ENCODE results near the gene ITGA11. TPM values are rescaled to one million over a fixed set of nuclear protein-coding genes. Genes with fewer than 3 reads are reported as not detected.

Gene ITGA11
- total RNA-seq, 1 donor from 2014 or later, result 7.0 TPM

DNA sequence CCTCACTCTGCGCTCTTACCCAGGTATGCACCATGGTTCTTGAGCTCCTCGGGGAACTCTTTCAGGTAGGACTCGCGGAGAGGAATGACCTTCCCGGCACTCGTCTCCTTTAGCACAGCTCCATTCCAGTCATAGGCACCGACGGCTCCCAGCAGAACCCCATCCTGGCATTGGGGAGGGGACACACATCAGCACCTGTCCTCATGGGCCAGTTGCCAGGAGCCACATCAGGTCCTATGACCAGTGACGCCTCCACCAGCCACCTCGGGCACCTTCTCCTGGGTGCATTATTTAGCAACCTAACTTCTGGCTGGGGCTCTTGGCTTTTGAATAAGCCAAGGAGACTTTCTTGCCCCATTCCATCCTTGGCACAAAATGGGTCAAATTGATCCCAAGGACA, 92.5 kb downstream of the ITGA11 start:
- TF ChIP-seq, protein P1, sequence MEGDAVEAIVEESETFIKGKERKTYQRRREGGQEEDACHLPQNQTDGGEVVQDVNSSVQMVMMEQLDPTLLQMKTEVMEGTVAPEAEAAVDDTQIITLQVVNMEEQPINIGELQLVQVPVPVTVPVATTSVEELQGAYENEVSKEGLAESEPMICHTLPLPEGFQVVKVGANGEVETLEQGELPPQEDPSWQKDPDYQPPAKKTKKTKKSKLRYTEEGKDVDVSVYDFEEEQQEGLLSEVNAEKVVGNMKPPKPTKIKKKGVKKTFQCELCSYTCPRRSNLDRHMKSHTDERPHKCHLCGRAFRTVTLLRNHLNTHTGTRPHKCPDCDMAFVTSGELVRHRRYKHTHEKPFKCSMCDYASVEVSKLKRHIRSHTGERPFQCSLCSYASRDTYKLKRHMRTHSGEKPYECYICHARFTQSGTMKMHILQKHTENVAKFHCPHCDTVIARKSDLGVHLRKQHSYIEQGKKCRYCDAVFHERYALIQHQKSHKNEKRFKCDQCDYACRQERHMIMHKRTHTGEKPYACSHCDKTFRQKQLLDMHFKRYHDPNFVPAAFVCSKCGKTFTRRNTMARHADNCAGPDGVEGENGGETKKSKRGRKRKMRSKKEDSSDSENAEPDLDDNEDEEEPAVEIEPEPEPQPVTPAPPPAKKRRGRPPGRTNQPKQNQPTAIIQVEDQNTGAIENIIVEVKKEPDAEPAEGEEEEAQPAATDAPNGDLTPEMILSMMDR (IDR thresholded peaks at IDR 0.05; ENCODE audit: insufficient read depth, low read length, poor library complexity, severe bottlenecking), result no peak
- H3K4me3 ChIP-seq (ENCODE audit: low read depth, low read length), result no peak overlapping the region
- H3K36me3 ChIP-seq (ENCODE audit: control insufficient read depth, insufficient read depth, low read length), result no peaks in the 10 kb centered on the region
- no peaks in the 10 kb centered on the region for H3K27me3 ChIP-seq (ENCODE audit: control insufficient read depth, insufficient read depth, low read length)
- no peak for DNase-seq (ENCODE audit: low read depth)

DNA sequence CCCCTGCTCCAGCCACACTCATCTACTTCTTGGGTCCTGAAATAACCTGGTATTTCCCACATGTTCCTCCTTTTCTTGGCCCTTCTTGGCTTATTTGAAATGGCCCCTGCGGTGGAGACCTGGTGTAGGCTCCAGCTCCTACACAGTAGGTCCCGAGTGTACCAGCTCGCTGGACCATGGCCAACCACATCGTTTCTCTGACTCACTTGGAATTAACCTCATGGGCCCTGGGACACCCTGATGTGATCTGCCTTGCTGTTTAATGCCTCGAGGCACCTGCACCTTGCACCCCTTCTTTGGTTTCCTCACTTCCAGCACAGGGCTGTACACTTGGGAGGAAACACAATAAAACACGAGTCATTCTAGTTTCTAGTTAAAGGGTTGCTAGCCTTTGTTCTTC, 94.1 kb downstream of the ITGA11 start:
- TF ChIP-seq, protein P1 (IDR thresholded peaks at IDR 0.05; ENCODE audit: insufficient read depth, low read length, poor library complexity, severe bottlenecking), result no peak
- Histone ChIP-seq H3K36me3 (ENCODE audit: control insufficient read depth, insufficient read depth, low read length) (no peaks in the 10 kb centered on the region), H3K27me3 (ENCODE audit: control insufficient read depth, insufficient read depth, low read length) (no peaks in the 10 kb centered on the region), H3K4me3 (ENCODE audit: low read depth, low read length) (no peak overlapping the region)
- peak; percentile 55 for DNase-seq (ENCODE audit: low read depth)

GRCh38 chr15:68336516-68336915, 95.4 kb downstream of the ITGA11 start:
- no peaks in the 10 kb centered on the region for H3K27me3 ChIP-seq (ENCODE audit: control insufficient read depth, insufficient read depth, low read length)
- DNase-seq (ENCODE audit: low read depth), result no peak
- H3K4me3 ChIP-seq (ENCODE audit: low read depth, low read length), result no peak overlapping the region
- TF ChIP-seq, protein P1 (IDR thresholded peaks at IDR 0.05; ENCODE audit: insufficient read depth, low read length, poor library complexity, severe bottlenecking), result no peak
- no peaks in the 10 kb centered on the region for H3K36me3 ChIP-seq (ENCODE audit: control insufficient read depth, insufficient read depth, low read length)

DNA sequence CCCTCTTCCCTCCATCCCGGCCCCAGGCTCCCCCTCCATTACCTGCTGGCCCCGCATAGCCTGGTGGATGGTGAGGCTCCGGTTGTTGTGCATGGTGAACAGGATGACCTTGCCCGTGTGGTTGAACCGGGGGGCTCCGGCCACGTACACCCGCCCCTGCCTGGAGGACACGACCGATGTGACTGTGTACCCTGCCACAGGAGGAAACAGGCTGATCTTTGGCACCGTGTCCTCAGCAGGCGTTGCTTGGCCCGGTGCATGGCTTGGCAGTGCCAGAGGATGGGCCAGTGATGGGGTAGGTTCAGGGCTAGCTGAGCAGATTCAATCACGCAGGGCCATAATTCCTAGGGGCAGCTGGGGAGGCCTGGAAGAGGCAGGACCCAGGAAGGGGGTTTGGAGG, 96.3 kb downstream of the ITGA11 start:
- H3K4me3 ChIP-seq (ENCODE audit: low read depth, low read length), result no peak overlapping the region
- DNase-seq (ENCODE audit: low read depth), result no peak

DNA sequence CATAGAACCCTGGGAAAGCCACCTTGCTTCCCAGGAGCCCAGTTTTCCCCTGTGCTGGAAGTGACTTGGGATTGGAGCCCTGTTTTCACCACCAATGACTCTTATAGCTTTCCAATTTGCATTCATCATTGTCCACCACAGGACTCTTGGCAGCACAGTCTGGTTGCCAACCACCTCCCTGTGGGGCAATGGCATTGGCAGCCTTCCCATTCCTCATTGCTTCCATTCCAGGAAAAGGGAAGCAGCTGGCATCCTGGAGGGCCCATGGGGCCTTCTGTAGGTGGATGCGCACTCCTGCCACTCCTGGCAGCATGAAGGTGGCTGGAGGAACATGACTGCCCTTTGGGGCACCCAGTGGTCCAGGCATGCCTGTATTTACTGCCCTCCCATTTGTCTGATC, 96.7 kb downstream of the ITGA11 start:
- H3K4me3 ChIP-seq (ENCODE audit: low read depth, low read length), result no peak overlapping the region
- no peak for DNase-seq (ENCODE audit: low read depth)

More for the DNA sequence above, 96.3 kb downstream of the ITGA11 start:
- Histone ChIP-seq H3K27me3 (ENCODE audit: control insufficient read depth, insufficient read depth, low read length) (no peaks in the 10 kb centered on the region), H3K36me3 (ENCODE audit: control insufficient read depth, insufficient read depth, low read length) (no peaks in the 10 kb centered on the region)
- TF ChIP-seq, protein P1 (IDR thresholded peaks at IDR 0.05; ENCODE audit: insufficient read depth, low read length, poor library complexity, severe bottlenecking), result no peak

GRCh38 chr15:68334661-68335124, 97.3 kb downstream of the ITGA11 start:
- TF ChIP-seq, protein P1 (IDR thresholded peaks at IDR 0.05; ENCODE audit: insufficient read depth, low read length, poor library complexity, severe bottlenecking), result no peak
- Histone ChIP-seq H3K36me3 (ENCODE audit: control insufficient read depth, insufficient read depth, low read length) (no peaks in the 10 kb centered on the region), H3K27me3 (ENCODE audit: control insufficient read depth, insufficient read depth, low read length) (no peaks in the 10 kb centered on the region), H3K4me3 (ENCODE audit: low read depth, low read length) (no peak overlapping the region)
- no peak for DNase-seq (ENCODE audit: low read depth)

More for the DNA sequence above, 96.7 kb downstream of the ITGA11 start:
- TF ChIP-seq, protein P1 (IDR thresholded peaks at IDR 0.05; ENCODE audit: insufficient read depth, low read length, poor library complexity, severe bottlenecking), result no peak
- H3K36me3 ChIP-seq (ENCODE audit: control insufficient read depth, insufficient read depth, low read length), result no peaks in the 10 kb centered on the region
- no peaks in the 10 kb centered on the region for H3K27me3 ChIP-seq (ENCODE audit: control insufficient read depth, insufficient read depth, low read length)
